ENCODE results near the gene NABP2. TPM values are rescaled to one million over a fixed set of nuclear protein-coding genes. Genes with fewer than 3 reads are reported as not detected.
A peak's percentile ranks its signal among the peaks of the same experiment; 100 is the strongest.

NABP2 gene
- total RNA-seq, 1 experiment from 2014 or later, result 99.6 TPM

DNA sequence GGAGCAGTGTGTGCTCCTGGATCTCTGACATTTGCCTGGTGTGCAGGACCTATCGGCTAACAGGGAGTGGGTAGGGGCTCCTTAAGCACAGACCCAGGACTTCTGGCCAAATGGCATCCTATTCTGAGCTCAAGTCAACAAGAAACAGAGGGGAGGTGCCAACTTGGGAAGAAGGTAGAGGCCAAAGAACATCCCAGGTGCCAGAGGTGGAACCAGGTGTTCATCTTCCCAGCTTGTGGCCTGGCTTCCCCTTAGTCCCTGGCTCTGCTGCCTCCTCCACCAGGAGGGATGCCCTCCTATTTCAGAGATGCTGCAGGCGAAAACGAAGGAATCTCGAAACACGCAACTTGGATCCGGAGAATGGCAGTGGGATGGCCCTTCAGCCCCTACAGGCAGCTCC is 11.9 kb downstream of the NABP2 start:
- no peak for TF ChIP-seq TCF7L2 (IDR thresholded peaks at IDR 0.05; ENCODE audit: low read depth, low read length)
- TF ChIP-seq SIN3A (IDR thresholded peaks at IDR 0.05; ENCODE audit: borderline replicate concordance, insufficient read depth, low read depth, low read length), result no peak
- no peak for TF ChIP-seq POLR2AphosphoS5 (IDR thresholded peaks at IDR 0.05; ENCODE audit: low read depth, low read length)
- Histone ChIP-seq H3K9me3 (ENCODE audit: control insufficient read depth, insufficient read depth, low read depth, low read length) (no peaks in the 10 kb centered on the region), H3K27ac (ENCODE audit: low read length) (no peak overlapping the region), H3K4me3 (ENCODE audit: low read depth in 2 of 2, low read length in 2 of 2) (no peak overlapping the region), H3K27me3 (ENCODE audit: control insufficient read depth, insufficient read depth, low read length) (no peaks in the 10 kb centered on the region), H3K4me1 (ENCODE audit: control insufficient read depth, insufficient read depth, low read length) (no peaks in the 10 kb centered on the region), H3K36me3 (ENCODE audit: control insufficient read depth, insufficient read depth, low read length) (no peaks in the 10 kb centered on the region; the same call in 1 of the 2 replicates)
- ChIA-PET POLR2A (no interaction called here), CTCF (no interaction called here)
- in situ Hi-C loops (cut with HindIII; ENCODE audit: low pct_unique_long_range_greater_than_20kb, low sequenced_read_pairs) (no loop called here), intact Hi-C loops (cut with micrococcal nuclease; ENCODE audit: unreplicated experiment) (no loop called here)
- no peak for DNase-seq (ENCODE audit: low read depth, low spot score)
- ATAC-seq, result no peak
- no TSS peak for BruUV-seq (replicated peaks)

DNA sequence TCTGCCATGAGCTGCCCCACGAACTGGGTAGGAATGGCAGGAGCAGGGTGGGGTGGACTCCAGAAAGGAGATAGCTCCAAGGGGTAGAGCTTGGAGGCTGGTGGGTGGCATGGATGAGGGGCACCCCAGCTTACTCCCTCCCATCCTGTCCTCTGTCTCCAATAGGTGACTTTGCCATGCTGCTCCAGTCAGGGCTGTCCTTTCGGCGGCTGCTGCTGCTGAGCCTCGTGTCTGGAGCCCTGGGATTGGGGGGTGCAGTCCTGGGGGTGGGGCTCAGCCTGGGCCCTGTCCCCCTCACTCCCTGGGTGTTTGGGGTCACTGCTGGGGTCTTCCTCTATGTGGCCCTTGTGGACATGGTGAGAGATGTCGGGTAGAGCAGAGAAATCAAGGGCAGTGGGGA is 12.8 kb downstream of the NABP2 start:
- TF ChIP-seq, protein P1, sequence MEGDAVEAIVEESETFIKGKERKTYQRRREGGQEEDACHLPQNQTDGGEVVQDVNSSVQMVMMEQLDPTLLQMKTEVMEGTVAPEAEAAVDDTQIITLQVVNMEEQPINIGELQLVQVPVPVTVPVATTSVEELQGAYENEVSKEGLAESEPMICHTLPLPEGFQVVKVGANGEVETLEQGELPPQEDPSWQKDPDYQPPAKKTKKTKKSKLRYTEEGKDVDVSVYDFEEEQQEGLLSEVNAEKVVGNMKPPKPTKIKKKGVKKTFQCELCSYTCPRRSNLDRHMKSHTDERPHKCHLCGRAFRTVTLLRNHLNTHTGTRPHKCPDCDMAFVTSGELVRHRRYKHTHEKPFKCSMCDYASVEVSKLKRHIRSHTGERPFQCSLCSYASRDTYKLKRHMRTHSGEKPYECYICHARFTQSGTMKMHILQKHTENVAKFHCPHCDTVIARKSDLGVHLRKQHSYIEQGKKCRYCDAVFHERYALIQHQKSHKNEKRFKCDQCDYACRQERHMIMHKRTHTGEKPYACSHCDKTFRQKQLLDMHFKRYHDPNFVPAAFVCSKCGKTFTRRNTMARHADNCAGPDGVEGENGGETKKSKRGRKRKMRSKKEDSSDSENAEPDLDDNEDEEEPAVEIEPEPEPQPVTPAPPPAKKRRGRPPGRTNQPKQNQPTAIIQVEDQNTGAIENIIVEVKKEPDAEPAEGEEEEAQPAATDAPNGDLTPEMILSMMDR (IDR thresholded peaks at IDR 0.05), result no peak
- TF ChIP-seq POLR2AphosphoS5 (IDR thresholded peaks at IDR 0.05; ENCODE audit: low read depth, low read length), result 0 out of 2 replicates have a peak, but pooled peaks have one; percentile 6
- H3K27me3 ChIP-seq (ENCODE audit: control insufficient read depth, insufficient read depth, low read length), result no peaks in the 10 kb centered on the region
- no peaks in the 10 kb centered on the region for H3K9me3 ChIP-seq (ENCODE audit: control insufficient read depth, insufficient read depth, low read depth, low read length)
- H3K4me1 ChIP-seq (ENCODE audit: control insufficient read depth, insufficient read depth, low read length), result no peaks in the 10 kb centered on the region
- CTCF ChIA-PET, result no interaction called here
- no peak for ATAC-seq
- in situ Hi-C loops (cut with HindIII; ENCODE audit: low pct_unique_long_range_greater_than_20kb, low sequenced_read_pairs), result no loop called here
- no TSS peak for BruUV-seq (replicated peaks)
- H3K36me3 ChIP-seq (ENCODE audit: control insufficient read depth, insufficient read depth, low read length), result peaks cover 4% of the 10 kb centered on the region; the same call in 1 of the 2 replicates
- intact Hi-C loops (cut with micrococcal nuclease; ENCODE audit: unreplicated experiment), result no loop called here
- DNase-seq (ENCODE audit: low read depth, low spot score), result no peak
- H3K4me3 ChIP-seq (ENCODE audit: low read depth in 2 of 2, low read length in 2 of 2), result no peak overlapping the region
- no peak overlapping the region for H3K27ac ChIP-seq (ENCODE audit: low read length)
- POLR2A ChIA-PET, result no interaction called here

DNA sequence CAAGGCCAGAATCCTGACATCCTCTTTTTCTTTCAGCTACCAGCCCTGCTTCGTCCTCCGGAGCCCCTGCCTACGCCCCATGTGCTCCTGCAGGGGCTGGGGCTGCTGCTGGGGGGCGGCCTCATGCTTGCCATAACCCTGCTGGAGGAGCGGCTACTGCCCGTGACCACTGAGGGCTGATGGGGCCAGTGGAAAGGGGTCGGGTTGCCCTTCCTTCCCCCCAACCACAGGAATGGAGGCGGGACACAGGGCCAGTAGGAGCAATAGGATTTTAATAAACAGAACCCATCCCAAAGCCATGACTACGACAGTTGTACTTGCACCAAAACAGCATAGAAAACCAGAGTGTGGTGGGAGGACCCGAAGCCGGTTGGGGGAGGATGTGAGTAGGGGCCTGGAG is 13.4 kb downstream of the NABP2 start:
- no peak for TF ChIP-seq TCF7L2 (IDR thresholded peaks at IDR 0.05; ENCODE audit: low read depth, low read length)
- no peak for TF ChIP-seq SIN3A (IDR thresholded peaks at IDR 0.05; ENCODE audit: borderline replicate concordance, insufficient read depth, low read depth, low read length)
- TF ChIP-seq POLR2AphosphoS5 (IDR thresholded peaks at IDR 0.05; ENCODE audit: low read depth, low read length), result no peak
- TF ChIP-seq, protein P1 (IDR thresholded peaks at IDR 0.05), result no peak
- TF ChIP-seq, protein P2, sequence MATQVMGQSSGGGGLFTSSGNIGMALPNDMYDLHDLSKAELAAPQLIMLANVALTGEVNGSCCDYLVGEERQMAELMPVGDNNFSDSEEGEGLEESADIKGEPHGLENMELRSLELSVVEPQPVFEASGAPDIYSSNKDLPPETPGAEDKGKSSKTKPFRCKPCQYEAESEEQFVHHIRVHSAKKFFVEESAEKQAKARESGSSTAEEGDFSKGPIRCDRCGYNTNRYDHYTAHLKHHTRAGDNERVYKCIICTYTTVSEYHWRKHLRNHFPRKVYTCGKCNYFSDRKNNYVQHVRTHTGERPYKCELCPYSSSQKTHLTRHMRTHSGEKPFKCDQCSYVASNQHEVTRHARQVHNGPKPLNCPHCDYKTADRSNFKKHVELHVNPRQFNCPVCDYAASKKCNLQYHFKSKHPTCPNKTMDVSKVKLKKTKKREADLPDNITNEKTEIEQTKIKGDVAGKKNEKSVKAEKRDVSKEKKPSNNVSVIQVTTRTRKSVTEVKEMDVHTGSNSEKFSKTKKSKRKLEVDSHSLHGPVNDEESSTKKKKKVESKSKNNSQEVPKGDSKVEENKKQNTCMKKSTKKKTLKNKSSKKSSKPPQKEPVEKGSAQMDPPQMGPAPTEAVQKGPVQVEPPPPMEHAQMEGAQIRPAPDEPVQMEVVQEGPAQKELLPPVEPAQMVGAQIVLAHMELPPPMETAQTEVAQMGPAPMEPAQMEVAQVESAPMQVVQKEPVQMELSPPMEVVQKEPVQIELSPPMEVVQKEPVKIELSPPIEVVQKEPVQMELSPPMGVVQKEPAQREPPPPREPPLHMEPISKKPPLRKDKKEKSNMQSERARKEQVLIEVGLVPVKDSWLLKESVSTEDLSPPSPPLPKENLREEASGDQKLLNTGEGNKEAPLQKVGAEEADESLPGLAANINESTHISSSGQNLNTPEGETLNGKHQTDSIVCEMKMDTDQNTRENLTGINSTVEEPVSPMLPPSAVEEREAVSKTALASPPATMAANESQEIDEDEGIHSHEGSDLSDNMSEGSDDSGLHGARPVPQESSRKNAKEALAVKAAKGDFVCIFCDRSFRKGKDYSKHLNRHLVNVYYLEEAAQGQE (IDR thresholded peaks at IDR 0.05; ENCODE audit: insufficient read depth in 1 of 2, low read depth in 2 of 2, low read length in 1 of 2), result no peak
- CTCF ChIA-PET, result no interaction called here
- no peak overlapping the region for H3K27ac ChIP-seq (ENCODE audit: low read length)
- intact Hi-C loops (cut with micrococcal nuclease; ENCODE audit: unreplicated experiment) (no loop called here), in situ Hi-C loops (cut with HindIII; ENCODE audit: low pct_unique_long_range_greater_than_20kb, low sequenced_read_pairs) (no loop called here)
- ATAC-seq, result no peak
- H3K27me3 ChIP-seq (ENCODE audit: control insufficient read depth, insufficient read depth, low read length), result no peaks in the 10 kb centered on the region
- no peak overlapping the region for H3K4me3 ChIP-seq (ENCODE audit: low read depth in 2 of 2, low read length in 2 of 2)
- H3K9me3 ChIP-seq (ENCODE audit: control insufficient read depth, insufficient read depth, low read depth, low read length), result no peaks in the 10 kb centered on the region
- BruUV-seq (replicated peaks), result no TSS peak
- DNase-seq (ENCODE audit: low read depth, low spot score), result no peak
- no peaks in the 10 kb centered on the region for H3K4me1 ChIP-seq (ENCODE audit: control insufficient read depth, insufficient read depth, low read length)
- POLR2A ChIA-PET, result no interaction called here
- H3K36me3 ChIP-seq (ENCODE audit: control insufficient read depth, insufficient read depth, low read length), result peaks cover 4% of the 10 kb centered on the region; the same call in 1 of the 2 replicates

Measured in Panc1 (cell line).